Measurements from ENCODE around the gene KCTD20. TPM values are rescaled to one million over a fixed set of nuclear protein-coding genes. Genes with fewer than 3 reads are reported as not detected.
A peak's percentile ranks its signal among the peaks of the same experiment; 100 is the strongest.

The KCTD20 gene
- total and polyA plus RNA-seq, 2 of the 13 experiments (the other 11 are each of a cell fraction or from before 2014, with no cell fraction given), result 52.7 to 67.1 TPM

GRCh38 chr6:36441307-36441894, 1.4 kb upstream of the KCTD20 start (continued):
- TF ChIP-seq CC2D1A (CRISPR knock-in tag; IDR thresholded peaks at IDR 0.05), result no peak
- TF ChIP-seq GABPB1 (CRISPR knock-in tag; IDR thresholded peaks at IDR 0.05), result peak; percentile 89
- no peak for TF ChIP-seq ZFP62 (CRISPR knock-in tag; IDR thresholded peaks at IDR 0.05)
- TF ChIP-seq ETV6 (CRISPR knock-in tag; conservative IDR thresholded peaks at IDR 0.05), result no peak
- TF ChIP-seq ZNF841 (CRISPR knock-in tag; IDR thresholded peaks at IDR 0.05; ENCODE audit: borderline replicate concordance), result no peak
- 0 out of 2 replicates have a peak, but pooled peaks have one; percentile 7 for TF ChIP-seq SMC3 (IDR thresholded peaks at IDR 0.05; ENCODE audit: low read length)
- 0 out of 2 replicates have a peak, but pooled peaks have one; percentile 9 for TF ChIP-seq MYPOP (CRISPR knock-in tag; IDR thresholded peaks at IDR 0.05)
- TF ChIP-seq GFI1 (CRISPR knock-in tag; IDR thresholded peaks at IDR 0.05; ENCODE audit: borderline replicate concordance), result no peak
- peak; percentile 60; the same call in 1 of the 2 replicates for TF ChIP-seq RFX5 (IDR thresholded peaks at IDR 0.05; ENCODE audit: low read depth, low read length)
- TF ChIP-seq TSC22D2 (CRISPR knock-in tag; IDR thresholded peaks at IDR 0.05; ENCODE audit: borderline replicate concordance), result 0 out of 2 replicates have a peak, but pooled peaks have one; percentile 58
- TF ChIP-seq, protein P1, sequence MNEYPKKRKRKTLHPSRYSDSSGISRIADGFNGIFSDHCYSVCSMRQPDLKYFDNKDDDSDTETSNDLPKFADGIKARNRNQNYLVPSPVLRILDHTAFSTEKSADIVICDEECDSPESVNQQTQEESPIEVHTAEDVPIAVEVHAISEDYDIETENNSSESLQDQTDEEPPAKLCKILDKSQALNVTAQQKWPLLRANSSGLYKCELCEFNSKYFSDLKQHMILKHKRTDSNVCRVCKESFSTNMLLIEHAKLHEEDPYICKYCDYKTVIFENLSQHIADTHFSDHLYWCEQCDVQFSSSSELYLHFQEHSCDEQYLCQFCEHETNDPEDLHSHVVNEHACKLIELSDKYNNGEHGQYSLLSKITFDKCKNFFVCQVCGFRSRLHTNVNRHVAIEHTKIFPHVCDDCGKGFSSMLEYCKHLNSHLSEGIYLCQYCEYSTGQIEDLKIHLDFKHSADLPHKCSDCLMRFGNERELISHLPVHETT (CRISPR knock-in tag; conservative IDR thresholded peaks at IDR 0.05), result no peak; the same call in 1 of the 2 replicates
- peak; percentile 99 for TF ChIP-seq ELF1 (CRISPR knock-in tag; IDR thresholded peaks at IDR 0.05)
- 0 out of 2 replicates have a peak, but pooled peaks have one; percentile 76 for TF ChIP-seq ZNF614 (CRISPR knock-in tag; IDR thresholded peaks at IDR 0.05; ENCODE audit: borderline replicate concordance)
- no peak for TF ChIP-seq RELA (CRISPR knock-in tag; IDR thresholded peaks at IDR 0.05)
- peak; percentile 56 for TF ChIP-seq TAF1 (CRISPR knock-in tag; IDR thresholded peaks at IDR 0.05)
- no peak for TF ChIP-seq HNF1A (IDR thresholded peaks at IDR 0.05; ENCODE audit: low read depth)
- TF ChIP-seq HNF1A (CRISPR knock-in tag; IDR thresholded peaks at IDR 0.05; ENCODE audit: borderline replicate concordance), result no peak
- TF ChIP-seq HMG20B (CRISPR knock-in tag; conservative IDR thresholded peaks at IDR 0.05), result 0 out of 2 replicates have a peak, but pooled peaks have one; percentile 37
- no peak for TF ChIP-seq SNAPC2 (CRISPR knock-in tag; IDR thresholded peaks at IDR 0.05)
- TF ChIP-seq POLR2AphosphoS5 (IDR thresholded peaks at IDR 0.05; ENCODE audit: low read depth, low read length), result peak; percentile 87
- TF ChIP-seq BCL3 (CRISPR knock-in tag; IDR thresholded peaks at IDR 0.05), result no peak
- TF ChIP-seq CCDC6 (CRISPR knock-in tag; IDR thresholded peaks at IDR 0.05), result no peak
- TF ChIP-seq ZZZ3 (CRISPR knock-in tag; IDR thresholded peaks at IDR 0.05; ENCODE audit: borderline replicate concordance), result no peak

All from HepG2 (cell line).